ENCODE data around the gene HOXB6. TPM values are rescaled to one million over a fixed set of nuclear protein-coding genes. Genes with fewer than 3 reads are reported as not detected.

The HOXB6 gene
- total RNA-seq, 4 donors from 2014 or later = 0.54 to 4.2 (median 1.3) TPM

GRCh38 chr17:48567646-48568354, 37.0 kb downstream of the HOXB6 start:
- no peak for DNase-seq
- intact Hi-C loops (cut with DNase I) = no loop called here
- Histone ChIP-seq H3K27ac (no peak overlapping the region), H3K9me3 (no peaks in the 10 kb centered on the region), H3K4me1 (peaks cover 4 to 9% of the 10 kb centered on the region in 2 donors), H3K36me3 (no peaks in the 10 kb centered on the region), H3K4me3 (replicated peaks in 1 of 3) (no peak overlapping the region), H3K27me3 (peaks cover 30% of the 10 kb centered on the region)
- TF ChIP-seq POLR2A (IDR thresholded peaks at IDR 0.05) (no peak), CTCF (IDR thresholded peaks at IDR 0.05) (no peak)
- 19 to 22% methylated on average over 2 of the region's 2 CpGs for WGBS, 2 donors

- intact Hi-C loops (cut with DNase I) = no loop called here
- 16 to 45% methylated on average over 6 of the region's 6 CpGs for WGBS, 2 donors
- Histone ChIP-seq H3K27me3 (peaks cover 32% of the 10 kb centered on the region), H3K27ac (no peak overlapping the region), H3K36me3 (no peaks in the 10 kb centered on the region), H3K9me3 (no peaks in the 10 kb centered on the region), H3K4me3 (replicated peaks in 1 of 3) (no peak overlapping the region), H3K4me1 (peaks cover 4 to 9% of the 10 kb centered on the region in 2 donors)
- no peak for TF ChIP-seq CTCF (IDR thresholded peaks at IDR 0.05)
- TF ChIP-seq POLR2A (IDR thresholded peaks at IDR 0.05) = no peak
- no peak for DNase-seq
Measured at GRCh38 chr17:48567209-48567608, 37.6 kb downstream of the HOXB6 start.

GRCh38 chr17:48566717-48567116, 38.1 kb downstream of the HOXB6 start:
- H3K9me3 ChIP-seq = no peaks in the 10 kb centered on the region
- intact Hi-C loops (cut with DNase I) = no loop called here
- no peaks in the 10 kb centered on the region for H3K36me3 ChIP-seq
- peaks cover 33% of the 10 kb centered on the region for H3K27me3 ChIP-seq
- 24 to 31% methylated on average over 2 of the region's 2 CpGs for WGBS, 2 donors
- H3K4me3 ChIP-seq (replicated peaks in 1 of 3) = no peak overlapping the region
- peaks cover 4 to 9% of the 10 kb centered on the region in 2 donors for H3K4me1 ChIP-seq
- TF ChIP-seq CTCF (IDR thresholded peaks at IDR 0.05) (no peak), POLR2A (IDR thresholded peaks at IDR 0.05) (no peak)
- DNase-seq = no peak
- H3K27ac ChIP-seq = no peak overlapping the region

GRCh38 chr17:48565925-48566710, 38.7 kb downstream of the HOXB6 start:
- no peaks in the 10 kb centered on the region for H3K9me3 ChIP-seq
- TF ChIP-seq POLR2A (IDR thresholded peaks at IDR 0.05) (no peak), CTCF (IDR thresholded peaks at IDR 0.05) (no peak)
- H3K27ac ChIP-seq = no peak overlapping the region
- H3K36me3 ChIP-seq = no peaks in the 10 kb centered on the region
- WGBS, 2 donors = 25 to 30% methylated on average over 4 of the region's 4 CpGs
- peaks cover 4 to 9% of the 10 kb centered on the region in 2 donors for H3K4me1 ChIP-seq
- intact Hi-C loops (cut with DNase I) = no loop called here
- no peak overlapping the region for H3K4me3 ChIP-seq (replicated peaks in 1 of 3)
- H3K27me3 ChIP-seq = peaks cover 33% of the 10 kb centered on the region
- no peak for DNase-seq

- H3K27me3 ChIP-seq = peaks cover 24% of the 10 kb centered on the region
- H3K4me1 ChIP-seq = peaks cover 4 to 9% of the 10 kb centered on the region in 2 donors
- no peaks in the 10 kb centered on the region for H3K9me3 ChIP-seq
- H3K27ac ChIP-seq = peak overlapping the region in 1 of 3 donors; percentile 55
- H3K4me3 ChIP-seq (replicated peaks in 1 of 3) = no peak overlapping the region
- TF ChIP-seq CTCF (IDR thresholded peaks at IDR 0.05) = no peak
- intact Hi-C loops (cut with DNase I) = no loop called here
- WGBS, 2 donors = 23 to 27% methylated on average over 2 of the region's 2 CpGs
- no peak for DNase-seq
- H3K36me3 ChIP-seq = no peaks in the 10 kb centered on the region
Measured at GRCh38 chr17:48565022-48565554, 39.7 kb downstream of the HOXB6 start.

Data from thyroid gland (tissue), 4 donors.